C4-2B (cell line): ENCODE measurements around the gene MICU1.
"Not testable (repeated sequence)": the region's sequence is repeated elsewhere in the genome, so short reads cannot be mapped to it uniquely, and the experiment has no call there.

Experiments used
- ZFX ChIP-seq: fragments of 450-650 bp; IDR thresholded peaks from 2 replicates; pipeline ENCODE4 v1.6.1; 2017
- TF ChIP-seq, protein P1 (sequence below): fragments of 450-650 bp; conservative IDR thresholded peaks from 2 replicates; pipeline ENCODE4 v1.5.1; 2017; ENCODE audit warnings: mild to moderate bottlenecking

DNA sequence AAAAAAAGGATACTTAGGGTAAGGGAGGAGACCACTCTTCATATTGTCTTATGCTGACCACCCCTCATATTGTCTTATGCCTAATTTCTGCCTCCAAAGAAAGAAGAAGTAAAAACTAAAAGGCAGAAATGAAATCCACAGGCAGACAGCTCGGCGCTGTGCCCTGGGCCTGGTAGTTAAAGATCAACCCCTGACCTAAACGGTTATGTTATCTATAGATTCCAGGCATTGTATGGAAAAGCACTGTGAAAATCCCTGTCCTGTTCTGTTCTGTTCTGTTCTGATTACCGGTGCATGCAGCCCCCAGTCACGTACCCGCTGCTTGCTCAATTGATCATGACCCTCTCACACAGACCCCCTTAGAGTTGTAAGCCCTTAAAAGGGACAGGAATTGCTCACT, 82.0 kb downstream of the MICU1 start:
- TF ChIP-seq, protein P1, sequence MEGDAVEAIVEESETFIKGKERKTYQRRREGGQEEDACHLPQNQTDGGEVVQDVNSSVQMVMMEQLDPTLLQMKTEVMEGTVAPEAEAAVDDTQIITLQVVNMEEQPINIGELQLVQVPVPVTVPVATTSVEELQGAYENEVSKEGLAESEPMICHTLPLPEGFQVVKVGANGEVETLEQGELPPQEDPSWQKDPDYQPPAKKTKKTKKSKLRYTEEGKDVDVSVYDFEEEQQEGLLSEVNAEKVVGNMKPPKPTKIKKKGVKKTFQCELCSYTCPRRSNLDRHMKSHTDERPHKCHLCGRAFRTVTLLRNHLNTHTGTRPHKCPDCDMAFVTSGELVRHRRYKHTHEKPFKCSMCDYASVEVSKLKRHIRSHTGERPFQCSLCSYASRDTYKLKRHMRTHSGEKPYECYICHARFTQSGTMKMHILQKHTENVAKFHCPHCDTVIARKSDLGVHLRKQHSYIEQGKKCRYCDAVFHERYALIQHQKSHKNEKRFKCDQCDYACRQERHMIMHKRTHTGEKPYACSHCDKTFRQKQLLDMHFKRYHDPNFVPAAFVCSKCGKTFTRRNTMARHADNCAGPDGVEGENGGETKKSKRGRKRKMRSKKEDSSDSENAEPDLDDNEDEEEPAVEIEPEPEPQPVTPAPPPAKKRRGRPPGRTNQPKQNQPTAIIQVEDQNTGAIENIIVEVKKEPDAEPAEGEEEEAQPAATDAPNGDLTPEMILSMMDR, result not testable (repeated sequence)
- TF ChIP-seq ZFX, result not testable (repeated sequence)
